ENCODE results near the gene DAZAP1.
"Not testable (repeated sequence)": the region's sequence is repeated elsewhere in the genome, so short reads cannot be mapped to it uniquely, and the experiment has no call there.

DAZAP1 gene

GRCh38 chr19:1425902-1426301 is 18.5 kb downstream of the DAZAP1 start:
- no peak for DNase-seq (ENCODE audit: low read depth)

GRCh38 chr19:1426736-1427135 is 19.4 kb downstream of the DAZAP1 start:
- no peak for DNase-seq (ENCODE audit: low read depth)

GRCh38 chr19:1427221-1427920 is 20.0 kb downstream of the DAZAP1 start:
- no peak for DNase-seq (ENCODE audit: low read depth)

- no peak for DNase-seq (ENCODE audit: low read depth)
These were observed 21.5 kb downstream of the DAZAP1 start for GRCh38 chr19:1428738-1429391.

- no peak for DNase-seq (ENCODE audit: low read depth)
These were observed 22.4 kb downstream of the DAZAP1 start for GRCh38 chr19:1429750-1430149.

GRCh38 chr19:1430246-1430645 is 22.9 kb downstream of the DAZAP1 start:
- no peak for DNase-seq (ENCODE audit: low read depth)

- DNase-seq (ENCODE audit: low read depth): no peak
These were observed 24.5 kb downstream of the DAZAP1 start for GRCh38 chr19:1431759-1432506.

- no peak for DNase-seq (ENCODE audit: low read depth)
These were observed 25.1 kb downstream of the DAZAP1 start for GRCh38 chr19:1432507-1432887.

GRCh38 chr19:1433119-1434039 is 26.0 kb downstream of the DAZAP1 start:
- DNase-seq (ENCODE audit: low read depth): no peak

- no peak for DNase-seq (ENCODE audit: low read depth)
These were observed 26.6 kb downstream of the DAZAP1 start for GRCh38 chr19:1434040-1434366.

- no peak for DNase-seq (ENCODE audit: low read depth)
These were observed 27.2 kb downstream of the DAZAP1 start for GRCh38 chr19:1434577-1435060.

GRCh38 chr19:1435378-1435989 is 28.1 kb downstream of the DAZAP1 start:
- DNase-seq (ENCODE audit: low read depth): no peak

- no peak for DNase-seq (ENCODE audit: low read depth)
These were observed 30.2 kb downstream of the DAZAP1 start for GRCh38 chr19:1437609-1438008.

- peak; percentile 83 for DNase-seq (ENCODE audit: low read depth)
These were observed 30.9 kb downstream of the DAZAP1 start, which contains the start of gene RPS15 for GRCh38 chr19:1438035-1438932. Gene RPS15 (plus strand): TSS chr19:1438396. CDS start chr19:1438426, 30 bp downstream.

- no peak for DNase-seq (ENCODE audit: low read depth)
These were observed 31.6 kb downstream of the DAZAP1 start for GRCh38 chr19:1438933-1439354.

- not testable (repeated sequence) for DNase-seq (ENCODE audit: low read depth)
These were observed 32.4 kb downstream of the DAZAP1 start for GRCh38 chr19:1439525-1440417.

- no peak for DNase-seq (ENCODE audit: low read depth)
These were observed 33.0 kb downstream of the DAZAP1 start for GRCh38 chr19:1440418-1440801.

GRCh38 chr19:1441022-1441426 is 33.6 kb downstream of the DAZAP1 start:
- DNase-seq (ENCODE audit: low read depth): no peak
